Natural killer cell (primary cell): ENCODE results near the gene SLC20A1. TPM values are rescaled to one million over a fixed set of nuclear protein-coding genes. Genes with fewer than 3 reads are reported as not detected.

Source experiments
- ATAC-seq, 3 donors: fragments of 150-1000 bp in 2 of 3; fragments of 200-7000 bp in 1 of 3; cut with Tn5 transposase; 1 replicate in 1 of 3; 2 replicates in 2 of 3; pipeline ENCODE4 v1.10.0; 2021; ENCODE audit warnings: mild to moderate bottlenecking in 2 of 3, moderate library complexity in 2 of 3
- DNase-seq, 2 donors: peaks; one replicate each; pipeline versions ENCODE4 v3.0.0 to v3.0.0-alpha.2; 2013 to 2021; ENCODE audit warnings: mixed read lengths in 1 of 2
- H3K27ac ChIP-seq: one replicate; pipeline ENCODE4 v1.5.1; 2013; ENCODE audit warnings: mild to moderate bottlenecking, low read length
- H3K27me3 ChIP-seq: one replicate; pipeline ENCODE4 v1.6.1; 2013; ENCODE audit warnings: low read length; ENCODE audit not compliant: control insufficient read depth, insufficient read depth
- H3K36me3 ChIP-seq: one replicate; pipeline ENCODE4 v1.6.1; 2013; ENCODE audit warnings: low read length; ENCODE audit not compliant: control insufficient read depth, insufficient read depth
- H3K4me1 ChIP-seq: one replicate; pipeline ENCODE4 v1.6.1; 2013; ENCODE audit warnings: low read length; ENCODE audit not compliant: control insufficient read depth, insufficient read depth
- H3K4me3 ChIP-seq: one replicate; pipeline ENCODE4 v1.5.1; 2013; ENCODE audit warnings: low read length
- H3K9me3 ChIP-seq: one replicate; pipeline ENCODE4 v1.6.1; 2013; ENCODE audit warnings: low read length; ENCODE audit not compliant: control insufficient read depth, insufficient read depth
- H3K27ac Mint-ChIP-seq, 2 donors: one replicate each; pipeline ENCODE4 v1.8.0; 2022; ENCODE audit warnings: mild to moderate bottlenecking in 2 of 2, mixed read lengths in 2 of 2, moderate library complexity in 1 of 2
- H3K27me3 Mint-ChIP-seq, 2 donors: one replicate each; pipeline ENCODE4 v1.8.0; 2022; ENCODE audit warnings: low read depth in 2 of 2, mixed read lengths in 2 of 2
- H3K36me3 Mint-ChIP-seq: one replicate; pipeline ENCODE4 v1.8.0; 2022; ENCODE audit warnings: mixed read lengths
- H3K4me1 Mint-ChIP-seq, 2 donors: one replicate each; pipeline ENCODE4 v1.8.0; 2022; ENCODE audit warnings: mixed read lengths in 2 of 2
- H3K4me3 Mint-ChIP-seq: one replicate; pipeline ENCODE4 v1.8.0; 2022; ENCODE audit warnings: mild to moderate bottlenecking, moderate library complexity, mixed read lengths
- H3K9me3 Mint-ChIP-seq, 2 donors: one replicate each; pipeline ENCODE4 v1.8.0; 2022; ENCODE audit warnings: mixed read lengths in 2 of 2
- CTCF ChIP-seq: fragments of 200-600 bp; IDR thresholded peaks from one replicate; pipeline ENCODE4 v1.8.0; 2022; ENCODE audit warnings: antibody characterized with exemption
- WGBS: methylation state at CpG from one replicate; pipeline ENCODE4 v1.1.7; 2013; ENCODE audit warnings: missing lambda C conversion rate; ENCODE audit not compliant: insufficient coverage; 5-methylcytosine and 5-hydroxymethylcytosine counted together
- intact Hi-C: fragments of 100-400 bp; cut with micrococcal nuclease; formaldehyde crosslinking; loops from one replicate; pipeline ENCODE4 v1.14.2; 2022
- total RNA-seq, 4 donors: library from RNA; stranded (reverse); fragments of 120-200 nt in 1 of 4; gene quantifications; one replicate each; pipeline versions ENCODE4 v1.2.3 to v1.2.4, GENCODE V29; 2013 to 2022

SLC20A1 gene
- total RNA-seq, 3 donors from 2014 or later (not counting 1 experiment from before 2014, with no cell fraction given) = 193 to 241 (median 233) TPM

- Mint-ChIP-seq H3K27ac (peak overlapping the region; percentile 96), H3K27me3 (no peaks in the 10 kb centered on the region), H3K4me3 (peak overlapping the region; percentile 68), H3K9me3 (no peaks in the 10 kb centered on the region), H3K36me3 (no peaks in the 10 kb centered on the region), H3K4me1 (peaks cover 78 to 80% of the 10 kb centered on the region in 2 donors)
- peak; percentile 22 to 34 (median 28) for ATAC-seq
- no peak for TF ChIP-seq CTCF
- intact Hi-C loops = loop anchor here (1.0 to 5.0 kb wide), 3 partner anchors 11 to 543 kb away; partner anchors contain the start of gene SLC20A1
- Histone ChIP-seq H3K27me3 (no peaks in the 10 kb centered on the region), H3K4me1 (peaks cover 76% of the 10 kb centered on the region), H3K9me3 (no peaks in the 10 kb centered on the region), H3K4me3 (no peak overlapping the region), H3K36me3 (no peaks in the 10 kb centered on the region), H3K27ac (peak overlapping the region; percentile 72)
- 45% methylated on average over 15 of the region's 16 CpGs for WGBS
- DNase-seq = peak in 1 of 2 donors; percentile 68
Observed at GRCh38 chr2:112634153-112634873, 11.4 kb upstream of the SLC20A1 start.

GRCh38 chr2:112634874-112635157 is 10.9 kb upstream of the SLC20A1 start:
- H3K4me3 ChIP-seq = no peak overlapping the region
- no peaks in the 10 kb centered on the region for H3K27me3 Mint-ChIP-seq
- 78% methylated on average over 6 of the region's 6 CpGs for WGBS
- no peaks in the 10 kb centered on the region for H3K9me3 Mint-ChIP-seq
- no peaks in the 10 kb centered on the region for H3K9me3 ChIP-seq
- peak overlapping the region; percentile 68 for H3K4me3 Mint-ChIP-seq
- H3K27me3 ChIP-seq = no peaks in the 10 kb centered on the region
- TF ChIP-seq CTCF = no peak
- H3K4me1 ChIP-seq = peaks cover 71% of the 10 kb centered on the region
- DNase-seq = no peak
- H3K27ac Mint-ChIP-seq = peak overlapping the region; percentile 96
- peak overlapping the region; percentile 72 for H3K27ac ChIP-seq
- intact Hi-C loops = loop anchor here (1.0 to 5.0 kb wide), 3 partner anchors 10 to 542 kb away; partner anchors contain the start of gene SLC20A1
- peaks cover 73 to 75% of the 10 kb centered on the region in 2 donors for H3K4me1 Mint-ChIP-seq
- no peaks in the 10 kb centered on the region for H3K36me3 ChIP-seq
- no peaks in the 10 kb centered on the region for H3K36me3 Mint-ChIP-seq
- no peak for ATAC-seq

- Mint-ChIP-seq H3K4me1 (peaks cover 72 to 74% of the 10 kb centered on the region in 2 donors), H3K36me3 (no peaks in the 10 kb centered on the region), H3K4me3 (no peak overlapping the region), H3K27me3 (no peaks in the 10 kb centered on the region), H3K9me3 (no peaks in the 10 kb centered on the region), H3K27ac (peak overlapping the region; percentile 96)
- Histone ChIP-seq H3K27me3 (no peaks in the 10 kb centered on the region), H3K4me3 (no peak overlapping the region), H3K9me3 (no peaks in the 10 kb centered on the region), H3K27ac (no peak overlapping the region), H3K36me3 (no peaks in the 10 kb centered on the region), H3K4me1 (peaks cover 70% of the 10 kb centered on the region)
- no peak for TF ChIP-seq CTCF
- WGBS = 39% methylated on average over 7 of the region's 7 CpGs
- intact Hi-C loops = no loop called here
- DNase-seq (peak in 1 of 2 donors; percentile 25), ATAC-seq (no peak)
Observed at GRCh38 chr2:112636605-112637288, 9.0 kb upstream of the SLC20A1 start.
